ENCODE results near the gene BCL2L2.

Gene BCL2L2

GRCh38 chr14:23359722-23360447 lies 53.3 kb downstream of the BCL2L2 start:
- no peak for TF ChIP-seq CTCF (IDR thresholded peaks at IDR 0.05; ENCODE audit: insufficient read depth, missing control alignments)
- DNase-seq (ENCODE audit: insufficient read length, low spot score) (peak; percentile 8), FAIRE-seq (no peak)

GRCh38 chr14:23360496-23360895 lies 53.9 kb downstream of the BCL2L2 start:
- peak; percentile 26 for DNase-seq (ENCODE audit: insufficient read length, low spot score)
- FAIRE-seq = no peak
- no peak for TF ChIP-seq CTCF (IDR thresholded peaks at IDR 0.05; ENCODE audit: insufficient read depth, missing control alignments)

GRCh38 chr14:23361320-23361719 lies 54.7 kb downstream of the BCL2L2 start:
- no peak for TF ChIP-seq CTCF (IDR thresholded peaks at IDR 0.05; ENCODE audit: insufficient read depth, missing control alignments)
- no peak for DNase-seq (ENCODE audit: insufficient read length, low spot score)
- no peak for FAIRE-seq

Data from D721Med (cell line).